HepG2 (cell line): ENCODE results near the gene BGN. TPM values are rescaled to one million over a fixed set of nuclear protein-coding genes. Genes with fewer than 3 reads are reported as not detected.

Experiments
- GATAD1 ChIP-seq: IDR thresholded peaks from 2 replicates; pipeline ENCODE4 v1.6.1; 2016; ENCODE audit warnings: missing genetic modification reagents, missing compliant biosample characterization
- HES4 ChIP-seq: sonication (generic); formaldehyde crosslinking; IDR thresholded peaks from 2 replicates; pipeline ENCODE4 v1.9.0; 2021; ENCODE audit warnings: mild to moderate bottlenecking, missing genetic modification reagents, borderline replicate concordance
- MAFF ChIP-seq: IDR thresholded peaks from 2 replicates; pipeline ENCODE4 v1.6.1; 2011; ENCODE audit warnings: low read depth, low read length, improper control_type of control experiment
- SMYD3 ChIP-seq: sonication (generic); formaldehyde crosslinking; IDR thresholded peaks from 2 replicates; pipeline ENCODE4 v1.8.1; 2023; ENCODE audit warnings: mild to moderate bottlenecking, missing genetic modification reagents
- YY1 ChIP-seq: IDR thresholded peaks from 2 replicates; pipeline ENCODE4 v1.6.1; 2011; ENCODE audit warnings: low read length, low read depth, moderate library complexity, mild to moderate bottlenecking; ENCODE audit not compliant: insufficient read depth, insufficient replicate concordance
- ZNF331 ChIP-seq: sonication (generic); formaldehyde crosslinking; IDR thresholded peaks from 2 replicates; pipeline ENCODE4 v1.4.0; 2020; ENCODE audit warnings: missing genetic modification reagents
- ZNF644 ChIP-seq: IDR thresholded peaks from 2 replicates; pipeline ENCODE4 v1.6.1; 2016; ENCODE audit warnings: low read depth
- polyA plus RNA-seq, 8 experiments: library from polyadenylated mRNA; depleted of rRNA in 3 of 8; stranded (reverse) in 7 of 8; unstranded in 1 of 8; fragments of >200 nt; fragmentation: Illumina TruSeq in 4 of 8; extraction: Trizol in 4 of 8; gene quantifications; 2 replicates each; pipeline versions ENCODE4 v1.2.1 to v1.2.3, GENCODE V29; 2011 to 2016; ENCODE audit warnings: low read depth in 4 of 8, missing spikeins in 1 of 8, mixed read lengths in 1 of 8; ENCODE audit not compliant: insufficient read depth in 1 of 8
- total RNA-seq, 5 experiments: library from RNA; depleted of rRNA; stranded (reverse); fragments of >200 nt; fragmentation: Illumina TruSeq; extraction: Trizol; gene quantifications; 2 replicates each; pipeline ENCODE4 v1.2.3, GENCODE V29; 2016; ENCODE audit warnings: low read depth in 1 of 5
- TF ChIP-seq, protein P1 (sequence below): sonication (generic); formaldehyde crosslinking; IDR thresholded peaks from 2 replicates; pipeline ENCODE4 v1.5.1; 2020; ENCODE audit warnings: mild to moderate bottlenecking, missing genetic modification reagents, borderline replicate concordance
- TF ChIP-seq, protein P2 (sequence below): sonication (generic); formaldehyde crosslinking; IDR thresholded peaks from 2 replicates; pipeline ENCODE4 v1.4.0; 2020; ENCODE audit warnings: missing genetic modification reagents
- TF ChIP-seq, protein P3 (sequence below): sonication (generic); formaldehyde crosslinking; IDR thresholded peaks from 2 replicates; pipeline ENCODE4 v1.4.0; 2020; ENCODE audit warnings: missing genetic modification reagents
- TF ChIP-seq, protein P4 (sequence below): IDR thresholded peaks from 2 replicates; pipeline ENCODE4 v1.6.1; 2016; ENCODE audit warnings: low read depth, missing genetic modification reagents, missing compliant biosample characterization
- TF ChIP-seq, protein P5 (sequence below): sonication (generic); formaldehyde crosslinking; IDR thresholded peaks from 2 replicates; pipeline ENCODE4 v1.9.0; 2022; ENCODE audit warnings: low read depth, missing genetic modification reagents

Gene BGN
- total and polyA plus RNA-seq, 2 of the 13 experiments (the other 11 are each of a cell fraction or from before 2014, with no cell fraction given), result 0.18 to 0.63 TPM

DNA sequence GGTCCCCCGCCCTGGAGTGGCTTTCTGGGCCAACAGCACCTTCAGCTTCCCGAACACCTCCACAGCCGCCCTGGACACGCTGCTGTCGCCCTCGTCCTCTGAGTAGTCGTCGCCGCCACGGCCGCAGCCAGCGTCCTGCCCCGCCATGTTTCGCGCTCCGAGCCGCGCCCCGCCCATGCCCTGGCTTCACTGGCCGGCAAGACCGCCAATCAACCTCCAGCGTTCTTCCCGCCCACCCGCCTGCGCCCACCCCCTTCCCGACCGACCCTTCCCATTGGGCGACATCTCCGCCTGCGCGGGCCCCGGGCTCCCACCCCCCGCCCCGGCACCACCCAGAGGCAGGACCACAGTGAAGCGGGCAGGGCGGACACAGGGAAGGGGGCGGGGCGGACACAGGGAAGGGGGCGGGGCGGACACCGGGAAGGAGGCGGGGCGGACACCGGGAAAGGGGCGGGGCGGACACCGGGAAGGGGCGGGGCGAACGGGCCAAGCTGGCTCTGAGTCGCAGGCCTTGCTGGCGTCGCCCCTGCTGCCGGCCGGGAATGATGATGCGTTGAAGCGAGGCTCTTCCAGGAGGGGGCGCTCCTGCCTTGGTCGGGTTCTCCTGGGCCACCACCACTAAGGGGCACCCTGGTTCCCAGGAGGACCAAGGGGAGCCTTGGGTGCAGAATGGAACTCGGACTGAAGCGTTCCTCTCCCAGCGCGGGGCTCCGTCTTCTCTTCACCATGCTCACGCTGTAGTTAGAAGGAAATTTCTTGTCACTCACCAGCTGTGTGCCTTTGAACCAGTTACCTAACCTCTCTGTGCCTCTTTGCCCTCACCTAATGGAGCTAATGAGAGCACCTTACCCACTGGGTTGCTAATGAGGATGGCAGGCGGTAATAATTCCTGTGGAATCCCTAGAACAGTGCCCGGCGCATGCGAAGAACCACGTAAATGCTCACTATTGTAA, 24.1 kb upstream of the BGN start, which contains the start of gene HAUS7 (continued):
- TF ChIP-seq, protein P1, sequence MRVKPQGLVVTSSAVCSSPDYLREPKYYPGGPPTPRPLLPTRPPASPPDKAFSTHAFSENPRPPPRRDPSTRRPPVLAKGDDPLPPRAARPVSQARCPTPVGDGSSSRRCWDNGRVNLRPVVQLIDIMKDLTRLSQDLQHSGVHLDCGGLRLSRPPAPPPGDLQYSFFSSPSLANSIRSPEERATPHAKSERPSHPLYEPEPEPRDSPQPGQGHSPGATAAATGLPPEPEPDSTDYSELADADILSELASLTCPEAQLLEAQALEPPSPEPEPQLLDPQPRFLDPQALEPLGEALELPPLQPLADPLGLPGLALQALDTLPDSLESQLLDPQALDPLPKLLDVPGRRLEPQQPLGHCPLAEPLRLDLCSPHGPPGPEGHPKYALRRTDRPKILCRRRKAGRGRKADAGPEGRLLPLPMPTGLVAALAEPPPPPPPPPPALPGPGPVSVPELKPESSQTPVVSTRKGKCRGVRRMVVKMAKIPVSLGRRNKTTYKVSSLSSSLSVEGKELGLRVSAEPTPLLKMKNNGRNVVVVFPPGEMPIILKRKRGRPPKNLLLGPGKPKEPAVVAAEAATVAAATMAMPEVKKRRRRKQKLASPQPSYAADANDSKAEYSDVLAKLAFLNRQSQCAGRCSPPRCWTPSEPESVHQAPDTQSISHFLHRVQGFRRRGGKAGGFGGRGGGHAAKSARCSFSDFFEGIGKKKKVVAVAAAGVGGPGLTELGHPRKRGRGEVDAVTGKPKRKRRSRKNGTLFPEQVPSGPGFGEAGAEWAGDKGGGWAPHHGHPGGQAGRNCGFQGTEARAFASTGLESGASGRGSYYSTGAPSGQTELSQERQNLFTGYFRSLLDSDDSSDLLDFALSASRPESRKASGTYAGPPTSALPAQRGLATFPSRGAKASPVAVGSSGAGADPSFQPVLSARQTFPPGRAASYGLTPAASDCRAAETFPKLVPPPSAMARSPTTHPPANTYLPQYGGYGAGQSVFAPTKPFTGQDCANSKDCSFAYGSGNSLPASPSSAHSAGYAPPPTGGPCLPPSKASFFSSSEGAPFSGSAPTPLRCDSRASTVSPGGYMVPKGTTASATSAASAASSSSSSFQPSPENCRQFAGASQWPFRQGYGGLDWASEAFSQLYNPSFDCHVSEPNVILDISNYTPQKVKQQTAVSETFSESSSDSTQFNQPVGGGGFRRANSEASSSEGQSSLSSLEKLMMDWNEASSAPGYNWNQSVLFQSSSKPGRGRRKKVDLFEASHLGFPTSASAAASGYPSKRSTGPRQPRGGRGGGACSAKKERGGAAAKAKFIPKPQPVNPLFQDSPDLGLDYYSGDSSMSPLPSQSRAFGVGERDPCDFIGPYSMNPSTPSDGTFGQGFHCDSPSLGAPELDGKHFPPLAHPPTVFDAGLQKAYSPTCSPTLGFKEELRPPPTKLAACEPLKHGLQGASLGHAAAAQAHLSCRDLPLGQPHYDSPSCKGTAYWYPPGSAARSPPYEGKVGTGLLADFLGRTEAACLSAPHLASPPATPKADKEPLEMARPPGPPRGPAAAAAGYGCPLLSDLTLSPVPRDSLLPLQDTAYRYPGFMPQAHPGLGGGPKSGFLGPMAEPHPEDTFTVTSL (CRISPR knock-in tag), result no peak
- TF ChIP-seq GATAD1 (CRISPR knock-in tag) (0 out of 2 replicates have a peak, but pooled peaks have one; percentile 9), MAFF (no peak), HES4 (CRISPR knock-in tag) (no peak), ZNF644 (CRISPR knock-in tag) (no peak), SMYD3 (CRISPR knock-in tag) (no peak), YY1 (peak; percentile 87), ZNF331 (CRISPR knock-in tag) (no peak)
- TF ChIP-seq, protein P2, sequence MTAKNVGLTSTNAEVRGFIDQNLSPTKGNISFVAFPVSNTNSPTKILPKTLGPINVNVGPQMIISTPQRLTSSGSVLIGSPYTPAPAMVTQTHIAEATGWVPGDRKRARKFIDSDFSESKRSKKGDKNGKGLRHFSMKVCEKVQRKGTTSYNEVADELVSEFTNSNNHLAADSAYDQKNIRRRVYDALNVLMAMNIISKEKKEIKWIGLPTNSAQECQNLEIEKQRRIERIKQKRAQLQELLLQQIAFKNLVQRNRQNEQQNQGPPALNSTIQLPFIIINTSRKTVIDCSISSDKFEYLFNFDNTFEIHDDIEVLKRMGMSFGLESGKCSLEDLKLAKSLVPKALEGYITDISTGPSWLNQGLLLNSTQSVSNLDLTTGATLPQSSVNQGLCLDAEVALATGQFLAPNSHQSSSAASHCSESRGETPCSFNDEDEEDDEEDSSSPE (CRISPR knock-in tag), result peak; percentile 88
- TF ChIP-seq, protein P3, sequence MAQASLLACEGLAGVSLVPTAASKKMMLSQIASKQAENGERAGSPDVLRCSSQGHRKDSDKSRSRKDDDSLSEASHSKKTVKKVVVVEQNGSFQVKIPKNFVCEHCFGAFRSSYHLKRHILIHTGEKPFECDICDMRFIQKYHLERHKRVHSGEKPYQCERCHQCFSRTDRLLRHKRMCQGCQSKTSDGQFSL (CRISPR knock-in tag), result no peak
- TF ChIP-seq, protein P4, sequence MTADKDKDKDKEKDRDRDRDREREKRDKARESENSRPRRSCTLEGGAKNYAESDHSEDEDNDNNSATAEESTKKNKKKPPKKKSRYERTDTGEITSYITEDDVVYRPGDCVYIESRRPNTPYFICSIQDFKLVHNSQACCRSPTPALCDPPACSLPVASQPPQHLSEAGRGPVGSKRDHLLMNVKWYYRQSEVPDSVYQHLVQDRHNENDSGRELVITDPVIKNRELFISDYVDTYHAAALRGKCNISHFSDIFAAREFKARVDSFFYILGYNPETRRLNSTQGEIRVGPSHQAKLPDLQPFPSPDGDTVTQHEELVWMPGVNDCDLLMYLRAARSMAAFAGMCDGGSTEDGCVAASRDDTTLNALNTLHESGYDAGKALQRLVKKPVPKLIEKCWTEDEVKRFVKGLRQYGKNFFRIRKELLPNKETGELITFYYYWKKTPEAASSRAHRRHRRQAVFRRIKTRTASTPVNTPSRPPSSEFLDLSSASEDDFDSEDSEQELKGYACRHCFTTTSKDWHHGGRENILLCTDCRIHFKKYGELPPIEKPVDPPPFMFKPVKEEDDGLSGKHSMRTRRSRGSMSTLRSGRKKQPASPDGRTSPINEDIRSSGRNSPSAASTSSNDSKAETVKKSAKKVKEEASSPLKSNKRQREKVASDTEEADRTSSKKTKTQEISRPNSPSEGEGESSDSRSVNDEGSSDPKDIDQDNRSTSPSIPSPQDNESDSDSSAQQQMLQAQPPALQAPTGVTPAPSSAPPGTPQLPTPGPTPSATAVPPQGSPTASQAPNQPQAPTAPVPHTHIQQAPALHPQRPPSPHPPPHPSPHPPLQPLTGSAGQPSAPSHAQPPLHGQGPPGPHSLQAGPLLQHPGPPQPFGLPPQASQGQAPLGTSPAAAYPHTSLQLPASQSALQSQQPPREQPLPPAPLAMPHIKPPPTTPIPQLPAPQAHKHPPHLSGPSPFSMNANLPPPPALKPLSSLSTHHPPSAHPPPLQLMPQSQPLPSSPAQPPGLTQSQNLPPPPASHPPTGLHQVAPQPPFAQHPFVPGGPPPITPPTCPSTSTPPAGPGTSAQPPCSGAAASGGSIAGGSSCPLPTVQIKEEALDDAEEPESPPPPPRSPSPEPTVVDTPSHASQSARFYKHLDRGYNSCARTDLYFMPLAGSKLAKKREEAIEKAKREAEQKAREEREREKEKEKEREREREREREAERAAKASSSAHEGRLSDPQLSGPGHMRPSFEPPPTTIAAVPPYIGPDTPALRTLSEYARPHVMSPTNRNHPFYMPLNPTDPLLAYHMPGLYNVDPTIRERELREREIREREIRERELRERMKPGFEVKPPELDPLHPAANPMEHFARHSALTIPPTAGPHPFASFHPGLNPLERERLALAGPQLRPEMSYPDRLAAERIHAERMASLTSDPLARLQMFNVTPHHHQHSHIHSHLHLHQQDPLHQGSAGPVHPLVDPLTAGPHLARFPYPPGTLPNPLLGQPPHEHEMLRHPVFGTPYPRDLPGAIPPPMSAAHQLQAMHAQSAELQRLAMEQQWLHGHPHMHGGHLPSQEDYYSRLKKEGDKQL, result no peak
- TF ChIP-seq, protein P5, sequence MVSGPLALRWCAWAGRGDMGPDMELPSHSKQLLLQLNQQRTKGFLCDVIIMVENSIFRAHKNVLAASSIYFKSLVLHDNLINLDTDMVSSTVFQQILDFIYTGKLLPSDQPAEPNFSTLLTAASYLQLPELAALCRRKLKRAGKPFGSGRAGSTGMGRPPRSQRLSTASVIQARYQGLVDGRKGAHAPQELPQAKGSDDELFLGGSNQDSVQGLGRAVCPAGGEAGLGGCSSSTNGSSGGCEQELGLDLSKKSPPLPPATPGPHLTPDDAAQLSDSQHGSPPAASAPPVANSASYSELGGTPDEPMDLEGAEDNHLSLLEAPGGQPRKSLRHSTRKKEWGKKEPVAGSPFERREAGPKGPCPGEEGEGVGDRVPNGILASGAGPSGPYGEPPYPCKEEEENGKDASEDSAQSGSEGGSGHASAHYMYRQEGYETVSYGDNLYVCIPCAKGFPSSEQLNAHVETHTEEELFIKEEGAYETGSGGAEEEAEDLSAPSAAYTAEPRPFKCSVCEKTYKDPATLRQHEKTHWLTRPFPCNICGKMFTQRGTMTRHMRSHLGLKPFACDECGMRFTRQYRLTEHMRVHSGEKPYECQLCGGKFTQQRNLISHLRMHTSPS (CRISPR knock-in tag), result no peak
